OCI-LY7 (cell line): Measurements from ENCODE around the gene MYO16.

Experiments used
- CTCF ChIP-seq: fragments of 200-600 bp; sonication (generic); conservative IDR thresholded peaks from 2 replicates; pipeline ENCODE4 v1.5.1; 2014; ENCODE audit warnings: mild to moderate bottlenecking, antibody characterized with exemption, low read length, moderate library complexity, mixed read lengths
- EZH2phosphoT487 ChIP-seq: fragments of 200-600 bp; sonication (generic); IDR thresholded peaks from 2 replicates; pipeline ENCODE4 v1.6.1; 2018; ENCODE audit warnings: low read depth, borderline replicate concordance, mild to moderate bottlenecking, mixed run types, antibody characterized with exemption, low read length, moderate library complexity, mixed read lengths

GRCh38 chr13:108632649-108633167, 3.3 kb downstream of the MYO16 start:
- no peak for TF ChIP-seq CTCF
- no peak for TF ChIP-seq EZH2phosphoT487
